C4-2B (cell line): Measurements from ENCODE around the gene CTXN2.

ENCODE experiments used
- CTCF ChIP-seq: fragments of 450-650 bp; conservative IDR thresholded peaks from 2 replicates; pipeline ENCODE4 v1.5.1; 2017; ENCODE audit warnings: mild to moderate bottlenecking
- ZFX ChIP-seq: fragments of 450-650 bp; IDR thresholded peaks from 2 replicates; pipeline ENCODE4 v1.6.1; 2017

GRCh38 chr15:48170981-48171380 is 20.5 kb upstream of the CTXN2 start:
- TF ChIP-seq ZFX (no peak), CTCF (no peak)
